AG10803 (cell line): ENCODE measurements around the gene DMD.

Source experiments
- DNase-seq: peaks from one replicate; pipeline ENCODE4 v3.0.0; 2010; ENCODE audit warnings: low read depth
- H3K4me3 ChIP-seq: 2 replicates; pipeline ENCODE4 v1.5.1; 2011; ENCODE audit warnings: mild to moderate bottlenecking, low read length, control low read depth
- TF ChIP-seq, protein P1 (sequence below): conservative IDR thresholded peaks from 2 replicates; pipeline ENCODE4 v1.5.1; 2011; ENCODE audit warnings: mild to moderate bottlenecking, low read length, control low read depth, inconsistent platforms

The DMD gene

DNA sequence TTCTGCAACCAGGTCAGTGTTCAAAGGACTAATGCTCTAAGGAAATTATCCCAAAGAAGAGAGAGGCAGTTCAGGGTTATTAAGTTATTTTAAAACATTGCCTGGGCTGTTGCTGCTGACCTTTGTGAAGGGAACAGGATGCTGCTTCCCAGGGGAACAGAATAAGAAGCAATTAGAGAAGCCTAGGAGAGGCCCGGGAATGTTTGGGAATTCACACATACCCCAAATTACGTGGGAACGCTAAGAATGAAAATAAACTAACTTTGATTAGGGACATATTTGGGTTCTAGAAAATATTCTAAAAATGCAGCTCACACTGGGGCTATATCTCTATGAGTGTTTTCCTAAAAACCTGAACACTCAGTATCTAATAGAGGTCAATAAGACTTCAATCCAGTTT lies 1896.4 kb downstream of the DMD start:
- DNase-seq, result peak; percentile 79
- H3K4me3 ChIP-seq, result no peak overlapping the region
- TF ChIP-seq, protein P1, sequence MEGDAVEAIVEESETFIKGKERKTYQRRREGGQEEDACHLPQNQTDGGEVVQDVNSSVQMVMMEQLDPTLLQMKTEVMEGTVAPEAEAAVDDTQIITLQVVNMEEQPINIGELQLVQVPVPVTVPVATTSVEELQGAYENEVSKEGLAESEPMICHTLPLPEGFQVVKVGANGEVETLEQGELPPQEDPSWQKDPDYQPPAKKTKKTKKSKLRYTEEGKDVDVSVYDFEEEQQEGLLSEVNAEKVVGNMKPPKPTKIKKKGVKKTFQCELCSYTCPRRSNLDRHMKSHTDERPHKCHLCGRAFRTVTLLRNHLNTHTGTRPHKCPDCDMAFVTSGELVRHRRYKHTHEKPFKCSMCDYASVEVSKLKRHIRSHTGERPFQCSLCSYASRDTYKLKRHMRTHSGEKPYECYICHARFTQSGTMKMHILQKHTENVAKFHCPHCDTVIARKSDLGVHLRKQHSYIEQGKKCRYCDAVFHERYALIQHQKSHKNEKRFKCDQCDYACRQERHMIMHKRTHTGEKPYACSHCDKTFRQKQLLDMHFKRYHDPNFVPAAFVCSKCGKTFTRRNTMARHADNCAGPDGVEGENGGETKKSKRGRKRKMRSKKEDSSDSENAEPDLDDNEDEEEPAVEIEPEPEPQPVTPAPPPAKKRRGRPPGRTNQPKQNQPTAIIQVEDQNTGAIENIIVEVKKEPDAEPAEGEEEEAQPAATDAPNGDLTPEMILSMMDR, result no peak

DNA sequence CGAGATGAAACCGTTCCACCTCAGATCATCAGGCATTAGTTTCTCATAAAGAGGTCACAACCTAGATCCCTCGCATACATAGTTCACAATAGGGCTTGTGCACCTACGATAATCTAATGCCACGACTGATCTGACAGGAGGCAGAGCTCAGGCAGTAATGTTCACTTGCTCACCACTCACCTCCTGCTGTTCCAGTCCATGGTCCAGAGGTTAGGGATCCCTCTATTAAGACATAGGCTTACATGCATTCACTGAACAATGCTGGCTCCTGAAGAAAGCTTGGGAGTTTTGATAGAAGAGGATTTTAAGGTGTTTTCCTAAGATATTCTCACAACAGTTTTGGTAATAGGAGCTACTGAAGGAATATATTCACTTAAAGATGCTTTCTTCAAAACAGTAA lies 1903.4 kb downstream of the DMD start:
- no peak overlapping the region for H3K4me3 ChIP-seq
- no peak for DNase-seq
- TF ChIP-seq, protein P1, result no peak

DNA sequence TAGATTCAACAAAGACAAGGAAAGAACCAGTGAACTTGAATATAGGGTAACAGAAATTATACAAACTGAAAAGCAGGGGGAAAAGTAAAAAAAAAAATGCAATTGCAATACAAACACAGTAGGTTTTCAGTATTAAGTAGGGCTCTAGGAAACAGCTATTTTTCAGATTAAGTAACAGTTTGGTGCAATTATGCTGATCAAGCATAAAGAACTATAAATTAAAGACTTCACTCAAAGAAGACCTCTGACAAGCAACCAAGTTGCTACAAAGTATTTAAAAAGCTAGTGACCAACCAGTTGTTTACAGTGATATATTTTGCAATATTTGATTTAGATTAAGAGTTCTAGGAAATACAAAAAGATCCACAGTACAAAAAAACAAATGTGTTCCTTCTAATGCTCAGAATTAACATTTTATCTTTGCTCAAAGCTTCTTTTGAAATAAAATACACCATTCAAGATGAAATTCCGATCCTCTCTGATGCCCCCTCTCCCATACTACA lies 1908.7 kb downstream of the DMD start:
- H3K4me3 ChIP-seq, result no peak overlapping the region
- no peak for DNase-seq
- TF ChIP-seq, protein P1, result no peak

DNA sequence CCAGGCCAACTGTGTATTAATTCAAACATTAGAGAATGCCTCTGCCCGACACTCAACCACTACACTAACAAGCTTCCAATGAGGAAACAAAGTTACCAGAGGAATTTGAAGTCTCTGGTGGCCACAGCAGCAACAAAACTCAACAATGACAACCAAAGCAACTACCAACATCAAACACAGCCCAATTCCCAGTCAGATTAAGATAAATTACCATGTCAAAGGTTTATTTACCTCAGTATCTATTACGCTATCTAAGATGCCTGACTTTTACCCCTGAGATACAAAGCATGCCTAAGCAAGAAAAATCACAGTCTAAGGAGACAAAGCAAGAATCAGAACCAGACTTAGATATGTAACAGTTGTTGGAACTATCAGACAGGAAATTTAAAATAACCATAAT lies 1909.4 kb downstream of the DMD start:
- no peak overlapping the region for H3K4me3 ChIP-seq
- no peak for DNase-seq
- TF ChIP-seq, protein P1, result no peak

DNA sequence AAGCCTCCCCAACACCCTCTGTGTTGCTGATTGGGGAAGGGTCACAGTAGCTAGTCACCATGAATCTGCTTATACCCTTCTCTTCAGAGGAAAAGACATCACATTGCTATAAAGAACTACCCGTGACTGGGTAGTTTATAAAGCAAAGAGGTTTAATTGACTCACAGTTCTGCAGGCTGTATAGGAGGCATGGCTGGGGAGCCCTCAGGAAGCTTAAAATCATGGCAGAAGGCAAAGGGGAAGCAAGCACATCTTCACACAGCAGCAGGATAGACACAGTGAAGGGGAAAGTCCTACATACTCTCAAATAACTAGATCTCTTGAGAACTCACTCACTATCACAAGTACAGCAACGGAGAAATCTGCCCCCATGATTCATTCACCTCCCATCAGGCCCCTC lies 1910.1 kb downstream of the DMD start:
- H3K4me3 ChIP-seq, result no peak overlapping the region
- TF ChIP-seq, protein P1, result no peak
- no peak for DNase-seq

DNA sequence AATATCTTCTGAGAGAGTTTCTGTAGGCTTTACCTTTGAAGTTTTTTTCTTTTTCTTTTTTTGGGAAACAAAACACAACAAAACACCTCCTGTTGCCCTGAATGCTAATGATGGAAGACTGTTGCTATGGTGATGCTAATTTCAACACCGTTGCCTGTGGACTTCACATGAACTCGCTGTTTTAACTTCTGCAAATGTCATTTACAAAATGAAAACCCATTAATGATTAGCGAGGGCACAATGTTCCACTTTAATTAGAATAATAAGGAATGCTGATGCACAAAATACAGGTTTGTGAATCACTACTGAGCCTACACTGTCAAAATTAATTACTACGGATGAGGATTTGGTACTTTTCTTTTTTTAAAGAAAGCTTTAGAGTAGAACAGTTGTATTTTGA lies 1912.4 kb downstream of the DMD start:
- no peak for DNase-seq
- H3K4me3 ChIP-seq, result no peak overlapping the region
- TF ChIP-seq, protein P1, result no peak

DNA sequence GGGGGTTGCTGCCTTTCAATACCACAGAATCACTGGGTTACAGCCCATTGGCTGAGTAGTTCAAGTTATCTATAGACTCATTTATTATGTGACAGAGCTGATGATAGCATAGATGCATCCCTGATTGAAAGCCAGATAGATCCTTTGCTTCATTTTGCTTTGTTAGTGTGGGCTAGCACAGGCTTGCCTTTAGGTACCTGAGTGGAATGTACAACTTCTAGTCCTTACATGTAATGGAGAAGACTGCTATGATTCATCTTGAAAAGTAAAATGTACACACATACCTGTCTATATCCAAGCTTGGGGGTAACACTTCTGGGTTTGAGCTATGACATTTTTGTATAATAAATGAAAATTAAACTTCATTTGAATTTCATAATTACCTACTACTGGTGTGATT lies 1913.5 kb downstream of the DMD start:
- no peak overlapping the region for H3K4me3 ChIP-seq
- TF ChIP-seq, protein P1, result no peak
- no peak for DNase-seq
